NCI-H2107 treated with DMSO at 0.1 percent for 48 hours (cell line): ENCODE measurements around the gene B2M.
"Not testable (repeated sequence)": the region's sequence is repeated elsewhere in the genome, so short reads cannot be mapped to it uniquely, and the experiment has no call there.

Source experiments
- DNase-seq: peaks from one replicate; lab custom pipeline; 2025; ENCODE audit not compliant: unreplicated experiment; lab: John Stamatoyannopoulos, UW

Gene B2M

DNA sequence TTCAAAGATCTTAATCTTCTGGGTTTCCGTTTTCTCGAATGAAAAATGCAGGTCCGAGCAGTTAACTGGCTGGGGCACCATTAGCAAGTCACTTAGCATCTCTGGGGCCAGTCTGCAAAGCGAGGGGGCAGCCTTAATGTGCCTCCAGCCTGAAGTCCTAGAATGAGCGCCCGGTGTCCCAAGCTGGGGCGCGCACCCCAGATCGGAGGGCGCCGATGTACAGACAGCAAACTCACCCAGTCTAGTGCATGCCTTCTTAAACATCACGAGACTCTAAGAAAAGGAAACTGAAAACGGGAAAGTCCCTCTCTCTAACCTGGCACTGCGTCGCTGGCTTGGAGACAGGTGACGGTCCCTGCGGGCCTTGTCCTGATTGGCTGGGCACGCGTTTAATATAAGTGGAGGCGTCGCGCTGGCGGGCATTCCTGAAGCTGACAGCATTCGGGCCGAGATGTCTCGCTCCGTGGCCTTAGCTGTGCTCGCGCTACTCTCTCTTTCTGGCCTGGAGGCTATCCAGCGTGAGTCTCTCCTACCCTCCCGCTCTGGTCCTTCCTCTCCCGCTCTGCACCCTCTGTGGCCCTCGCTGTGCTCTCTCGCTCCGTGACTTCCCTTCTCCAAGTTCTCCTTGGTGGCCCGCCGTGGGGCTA, at the start of gene B2M, which contains the start of gene PATL2:
Gene B2M (plus strand): TSS at position 422 of the 647 bp plus-strand sequence. CDS start 30 bp downstream, at position 452.
Gene PATL2 (minus strand): TSS at position 228 of the 647 bp plus-strand sequence. CDS start 34,833 bp downstream, outside the sequence.
- peak; percentile 75 for DNase-seq

DNA sequence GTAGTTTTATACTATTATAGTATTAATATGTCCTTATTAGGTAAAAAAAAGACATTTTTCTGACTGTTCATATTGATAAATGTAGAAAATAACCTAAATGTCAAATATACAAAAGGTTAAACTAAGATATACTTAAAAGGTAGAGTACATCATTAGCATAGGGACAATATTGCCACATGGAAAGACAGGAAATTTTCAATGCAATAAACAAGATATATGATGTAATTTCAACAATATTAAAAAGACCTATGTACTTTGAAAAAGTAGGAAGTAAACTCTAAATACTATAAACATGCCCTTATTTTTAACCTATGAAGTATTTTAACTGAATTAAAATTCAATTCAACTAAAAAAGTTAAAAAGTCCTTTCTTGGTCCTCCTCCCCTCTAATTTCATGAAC, 49.7 kb upstream of the B2M start:
- DNase-seq = no peak

DNA sequence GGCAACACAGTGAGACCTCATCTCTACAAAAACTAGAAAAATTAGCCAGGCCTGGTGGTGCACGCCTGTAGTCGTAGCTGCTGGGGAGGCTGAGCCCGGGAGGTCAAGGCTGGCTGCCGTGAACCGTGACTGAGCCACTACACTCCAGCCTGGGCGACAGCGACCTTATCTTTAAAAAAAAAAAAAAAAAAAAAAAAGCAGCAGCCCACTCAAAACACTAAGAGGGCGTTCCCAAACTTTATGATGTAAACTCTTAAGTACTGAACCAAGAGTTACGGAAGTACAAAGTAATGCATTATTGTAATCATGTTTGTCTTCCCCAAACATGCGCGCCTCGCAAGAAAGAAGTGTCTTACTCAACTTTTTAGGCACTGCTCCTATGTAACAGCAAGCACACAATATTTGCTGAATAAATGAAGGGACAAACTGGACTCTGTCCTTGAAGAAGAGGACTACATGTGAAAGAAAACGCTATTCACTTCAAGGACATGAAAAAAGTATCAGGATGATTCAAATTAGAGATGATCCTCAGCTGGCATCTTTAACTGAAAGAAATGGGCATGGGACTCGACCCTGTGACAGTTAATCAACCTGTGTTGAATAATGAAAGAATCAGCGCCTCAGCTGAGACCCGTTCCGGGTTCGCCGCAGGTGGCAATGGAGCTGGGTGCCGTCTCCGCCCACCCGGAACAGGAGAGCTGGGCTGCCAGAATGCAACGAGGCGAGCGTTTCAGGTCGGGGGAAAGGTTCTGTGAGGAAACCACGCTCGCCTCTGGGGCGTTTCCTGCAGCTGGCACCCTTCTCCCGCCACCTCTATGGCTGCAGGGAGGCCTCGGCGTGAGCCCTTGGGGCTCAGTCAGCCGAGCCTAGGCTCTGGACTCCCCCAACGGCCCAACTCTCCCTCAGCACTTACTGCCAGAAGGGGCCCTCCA, 48.6 kb upstream of the B2M start:
- DNase-seq = no peak

DNA sequence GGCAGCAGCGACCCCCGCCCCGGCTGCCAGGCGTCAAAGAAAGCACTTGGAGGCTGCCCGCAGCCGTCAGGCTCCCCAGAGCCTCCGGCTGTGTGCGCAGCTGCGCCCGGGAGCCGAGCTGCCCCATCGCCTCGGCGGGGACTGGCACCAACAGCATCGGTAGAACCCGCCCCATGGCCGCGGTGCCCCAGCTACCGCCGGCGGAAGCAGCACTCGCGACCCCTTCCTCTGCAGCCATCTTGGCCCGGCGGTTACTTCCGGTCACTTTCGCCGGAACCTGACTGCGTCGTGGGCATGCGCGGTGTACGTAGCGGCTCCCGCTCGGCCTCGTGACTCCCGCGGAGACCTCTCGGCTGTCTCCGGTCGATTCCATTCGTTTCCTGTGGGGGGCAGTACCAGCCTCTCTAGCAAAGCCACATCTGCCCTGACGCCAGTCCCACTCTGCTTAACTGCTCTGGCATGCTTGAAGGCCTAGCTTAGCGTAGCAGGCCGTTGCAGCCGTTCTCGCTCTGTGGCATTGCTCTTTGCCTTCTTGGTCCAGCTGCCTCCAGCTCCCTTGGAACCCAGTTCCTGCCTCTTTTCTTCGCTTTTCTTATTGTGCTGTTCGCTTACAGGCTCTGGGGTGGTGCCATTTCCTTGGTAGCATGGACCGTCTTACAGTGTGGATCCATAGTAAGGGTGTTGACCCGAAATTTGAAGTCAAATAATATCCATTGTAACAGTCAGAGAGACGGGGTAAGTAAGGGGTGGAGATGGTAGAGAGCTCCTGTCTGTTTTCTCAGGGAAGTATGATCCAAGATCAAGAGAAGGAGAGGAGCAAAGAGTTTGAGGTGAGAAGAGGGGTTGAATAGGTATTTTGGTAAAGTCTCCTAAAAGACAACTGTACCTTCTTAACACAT, 47.7 kb upstream of the B2M start, which contains the start of gene SPG11:
Gene SPG11 (minus strand): TSS at position 253 of the 899 bp plus-strand sequence. CDS start 15 bp downstream, at position 238.
- peak; percentile 86 for DNase-seq

DNA sequence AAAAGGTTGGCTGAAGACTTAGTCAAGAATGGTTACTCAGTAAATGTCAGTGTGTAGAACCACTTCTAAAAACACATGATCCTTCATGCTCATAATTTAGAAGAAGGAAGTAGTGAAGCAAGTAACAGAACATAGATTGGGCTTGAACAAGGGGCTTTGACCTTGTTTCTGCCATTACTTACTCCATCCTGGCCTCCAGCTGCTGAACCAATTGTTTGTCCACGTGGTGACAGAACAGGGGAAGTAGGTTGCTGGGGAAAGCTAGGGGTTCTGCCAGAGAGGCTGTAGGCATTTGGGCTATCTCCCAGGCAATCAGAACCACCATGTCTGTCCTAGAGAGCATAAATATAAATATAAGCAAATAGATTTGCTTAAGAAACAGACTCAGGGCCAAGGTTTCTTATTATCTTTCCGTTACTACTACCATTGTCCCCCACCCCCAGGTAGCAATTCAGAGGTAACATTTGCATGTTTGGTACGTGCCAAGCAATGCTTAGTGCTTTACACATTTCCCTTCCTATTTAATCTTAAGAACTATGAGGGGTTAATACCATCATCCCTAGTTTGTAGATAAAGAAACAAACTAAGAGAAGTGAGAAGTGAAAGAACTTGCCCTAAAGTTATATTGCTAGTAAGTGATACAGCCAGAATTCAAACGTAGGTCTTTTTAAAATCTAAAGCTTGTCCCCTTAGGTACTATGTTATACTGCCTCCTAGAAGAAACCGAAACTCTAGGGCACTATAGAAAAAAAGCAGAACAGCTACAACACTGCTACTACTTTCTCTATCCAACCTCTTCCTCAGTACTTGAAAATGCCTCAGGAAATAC, 44.9 kb upstream of the B2M start:
- DNase-seq = no peak

DNA sequence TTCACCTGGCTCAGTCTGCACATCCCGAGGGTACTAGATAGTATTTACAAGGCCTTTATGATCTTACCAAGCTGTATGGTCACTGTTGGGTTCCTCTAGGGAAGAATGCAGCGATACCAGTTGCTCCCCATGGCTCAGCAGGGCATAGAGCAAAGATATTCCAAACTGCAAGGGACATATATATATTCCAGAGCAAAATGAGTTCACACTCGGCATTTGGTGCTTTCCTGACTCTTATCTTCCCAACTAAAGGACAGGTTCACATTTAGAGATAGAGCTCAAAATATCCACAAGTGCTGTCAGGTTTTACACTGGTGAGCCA, 44.3 kb upstream of the B2M start:
- no peak for DNase-seq

DNA sequence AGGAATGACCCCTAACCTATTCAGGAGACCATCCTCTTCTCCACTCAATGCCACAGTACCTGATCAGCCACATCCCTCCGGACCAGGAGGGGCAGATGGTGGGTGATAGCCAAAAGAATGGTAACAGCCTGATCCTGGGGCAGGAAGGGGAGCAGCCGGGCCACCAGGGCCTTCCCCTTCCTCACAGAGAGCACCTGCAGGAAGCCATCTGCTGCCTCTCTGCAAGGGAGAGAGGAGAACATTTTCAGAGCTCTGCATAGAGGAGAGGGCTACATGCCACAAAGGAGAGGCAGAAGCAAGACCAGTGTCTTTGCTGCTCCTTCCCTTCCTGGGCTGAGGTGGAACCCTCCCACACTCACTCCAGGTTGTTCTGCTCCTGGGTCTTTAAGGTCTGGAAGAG, 42.4 kb upstream of the B2M start:
- no peak for DNase-seq

DNA sequence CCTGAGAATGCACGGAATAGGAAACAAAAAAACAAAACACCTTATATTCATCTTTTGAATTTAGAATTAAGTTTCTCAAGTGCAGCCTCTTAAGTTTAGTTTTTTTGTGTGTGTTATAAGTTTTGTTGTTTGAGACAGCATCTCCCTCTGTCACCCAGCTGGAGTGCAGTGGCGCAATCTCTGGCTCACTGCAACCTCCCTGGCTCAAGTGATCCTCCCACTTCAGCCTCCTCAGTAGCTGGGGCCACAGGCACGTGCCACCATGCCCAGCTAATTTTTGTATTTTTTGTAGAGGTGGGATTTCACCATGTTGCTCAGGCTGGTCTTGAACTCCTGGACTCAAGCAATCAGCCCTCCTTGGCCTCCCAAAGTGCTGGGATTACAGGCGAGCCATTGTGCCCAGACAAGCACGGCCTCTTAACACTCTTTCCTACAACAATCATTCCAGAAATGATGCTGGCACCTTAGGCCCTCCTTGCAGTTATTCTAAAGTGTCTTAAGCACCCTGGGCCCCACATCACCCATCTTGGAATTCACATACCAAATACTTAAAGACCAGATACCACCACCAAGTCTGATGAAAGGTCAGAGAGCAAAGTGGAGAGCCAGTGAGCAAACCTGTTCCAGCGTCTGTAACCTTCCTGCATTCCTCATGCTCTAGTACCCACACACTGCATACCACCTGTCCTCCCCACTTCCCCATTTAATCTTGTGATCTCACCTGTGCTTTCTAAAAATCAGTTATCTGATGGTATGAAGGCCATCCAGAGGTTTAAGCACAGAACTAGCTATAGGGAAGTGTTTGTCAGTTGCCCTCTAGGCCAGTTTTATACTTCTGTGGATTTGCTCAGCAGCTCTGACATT, 41.0 kb upstream of the B2M start:
- DNase-seq = no peak

DNA sequence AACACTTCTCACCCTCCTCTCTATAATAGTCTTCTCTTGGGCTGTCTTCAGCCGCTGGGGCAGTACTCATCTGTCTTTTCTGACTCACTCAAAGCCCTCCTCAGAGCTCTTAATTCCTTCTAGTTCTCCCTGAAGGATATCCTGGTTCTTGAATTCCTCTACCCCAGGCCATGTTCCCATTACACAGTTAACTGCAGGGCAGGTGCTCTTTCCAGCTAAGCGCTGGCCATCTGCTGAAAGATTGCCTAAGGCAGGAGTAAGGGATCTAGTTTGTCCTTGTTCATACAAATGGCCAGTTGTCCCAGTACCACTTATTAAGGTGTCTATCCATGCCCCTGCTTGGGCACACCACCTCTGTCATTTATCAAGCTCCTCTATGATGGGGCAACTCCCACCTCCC, 37.7 kb upstream of the B2M start:
- DNase-seq = no peak

DNA sequence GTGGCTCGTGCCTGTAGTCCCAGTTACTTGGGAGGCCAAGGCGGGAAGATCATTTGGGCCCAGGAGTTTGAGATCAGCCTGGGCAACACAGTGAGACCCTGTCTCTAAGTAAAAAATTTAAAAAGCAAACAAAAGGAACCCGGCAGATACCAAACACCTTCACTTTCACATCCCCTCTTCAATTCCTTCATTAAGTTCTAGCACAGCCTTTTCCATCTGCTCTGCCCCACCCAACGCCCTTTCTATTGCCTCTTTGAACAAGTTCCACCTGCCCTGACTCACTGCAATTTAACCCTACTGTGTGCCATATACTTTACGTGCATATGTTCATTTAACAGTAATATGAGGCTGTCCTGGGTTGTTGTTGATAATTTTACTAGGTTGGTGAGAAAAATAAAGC, 35.4 kb upstream of the B2M start:
- no peak for DNase-seq

DNA sequence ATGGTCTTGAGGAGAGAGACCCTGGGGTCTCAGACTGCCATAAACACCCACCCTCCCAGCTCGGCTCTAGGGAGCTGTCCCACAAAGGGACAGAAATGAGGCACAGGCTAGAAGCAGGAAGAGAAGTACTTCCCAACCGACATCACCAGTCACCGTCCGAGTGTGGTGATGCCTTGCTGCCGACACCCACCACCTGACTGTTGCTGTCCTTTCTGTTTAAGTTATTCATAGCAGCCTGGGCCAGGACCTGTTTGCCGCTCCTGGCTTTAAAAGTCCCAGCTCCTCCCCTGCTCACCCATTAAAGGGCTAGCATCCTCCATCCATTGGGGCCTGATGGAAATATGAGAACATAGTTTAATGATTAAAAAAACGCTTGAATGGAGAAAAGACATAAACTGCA, 34.6 kb upstream of the B2M start:
- DNase-seq = no peak

DNA sequence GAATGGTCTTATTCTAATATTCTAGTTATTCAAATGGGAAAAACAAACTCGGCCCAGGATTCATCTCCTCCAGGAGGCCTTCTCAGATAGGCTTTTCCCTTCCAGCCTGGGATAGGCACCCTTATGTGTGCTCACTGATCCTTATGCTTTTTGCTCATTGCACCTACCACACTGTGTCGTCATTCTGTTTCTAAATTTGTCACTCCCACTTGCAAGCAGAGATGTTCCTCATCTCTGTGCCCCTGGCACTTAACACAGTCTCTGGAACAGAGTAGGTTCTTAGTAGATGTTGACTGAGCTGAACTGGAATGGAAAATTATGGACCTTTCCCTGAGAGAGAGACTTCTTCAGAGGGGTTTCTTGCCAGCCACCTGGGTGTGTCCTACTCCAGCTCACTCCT, 29.1 kb upstream of the B2M start:
- DNase-seq = no peak

DNA sequence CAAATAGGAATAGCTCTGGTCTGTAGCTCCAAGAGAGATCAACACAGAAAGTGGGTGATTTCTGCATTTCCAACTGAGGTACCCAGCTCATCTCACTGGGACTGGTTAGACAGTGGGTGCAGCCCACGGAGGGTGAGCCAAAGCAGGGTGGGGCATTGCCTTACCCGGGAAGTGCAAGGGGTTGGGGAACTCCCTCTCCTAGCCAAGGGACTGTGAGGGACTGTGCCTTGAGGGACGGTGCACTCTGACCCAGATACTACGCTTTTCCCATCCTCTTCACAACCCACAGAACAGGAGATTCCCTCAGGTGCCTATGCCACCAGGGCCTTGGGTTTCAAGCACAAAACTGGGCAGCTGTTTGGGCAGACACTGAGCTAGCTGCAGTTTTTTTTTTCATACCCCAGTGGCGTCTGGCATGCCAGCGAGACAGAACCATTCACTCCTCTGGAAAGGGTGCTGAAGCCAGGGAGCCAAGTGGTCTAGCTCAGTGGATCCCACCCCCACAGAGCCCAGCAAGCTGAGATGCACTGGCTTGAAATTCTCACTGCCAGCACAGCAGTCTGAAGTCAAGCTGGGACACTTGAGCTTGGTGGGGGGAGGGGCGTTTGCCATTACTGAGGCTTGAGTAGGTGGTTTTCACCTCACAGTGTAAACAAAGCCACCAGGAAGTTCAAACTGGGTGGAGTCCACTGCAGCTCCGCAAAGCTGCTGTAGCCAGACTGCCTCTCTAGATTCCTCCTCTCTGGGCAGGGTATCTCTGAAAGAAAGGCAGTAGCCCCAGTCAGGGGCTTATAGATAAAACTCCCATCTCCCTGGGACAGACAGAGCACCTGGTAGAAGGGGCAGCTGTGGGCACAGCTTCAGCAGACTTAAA, 28.3 kb upstream of the B2M start:
- DNase-seq = peak; percentile 45

DNA sequence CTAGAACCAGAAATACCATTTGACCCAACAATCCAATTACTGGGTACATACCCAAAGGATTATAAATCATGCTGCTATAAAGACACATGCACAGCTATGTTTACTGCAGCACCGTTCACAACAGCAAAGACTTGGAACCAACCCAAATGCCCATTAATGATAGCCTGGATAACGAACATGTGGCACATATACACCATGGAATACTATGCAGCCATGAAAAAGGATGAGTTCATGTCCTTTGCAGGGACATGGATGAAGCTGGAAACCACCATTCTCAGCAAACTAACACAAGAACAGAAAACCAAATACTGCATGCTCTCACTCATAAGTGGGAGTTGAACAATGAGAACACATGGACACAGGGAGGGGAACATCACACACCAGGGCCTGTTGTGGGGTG, 22.0 kb upstream of the B2M start:
- not testable (repeated sequence) for DNase-seq

DNA sequence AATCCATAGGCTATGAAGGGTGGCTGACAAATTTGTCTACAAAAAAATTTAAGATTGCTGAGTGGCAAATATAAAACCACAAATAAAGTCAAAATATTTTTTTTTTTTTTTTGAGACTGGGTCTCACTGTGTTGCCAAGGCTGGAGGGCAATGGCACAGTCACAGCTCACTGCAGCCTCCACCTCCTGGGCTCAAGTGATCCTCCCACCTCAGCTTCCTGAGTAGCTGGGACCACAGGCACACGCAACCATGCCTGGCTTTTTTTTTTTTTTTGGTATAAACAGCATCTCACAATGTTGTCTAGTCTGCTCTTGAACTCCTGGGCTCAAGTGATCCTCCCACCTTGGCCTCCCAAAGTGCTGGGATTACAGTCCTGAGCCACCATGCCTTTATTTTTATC, 21.1 kb upstream of the B2M start:
- DNase-seq = not testable (repeated sequence)

DNA sequence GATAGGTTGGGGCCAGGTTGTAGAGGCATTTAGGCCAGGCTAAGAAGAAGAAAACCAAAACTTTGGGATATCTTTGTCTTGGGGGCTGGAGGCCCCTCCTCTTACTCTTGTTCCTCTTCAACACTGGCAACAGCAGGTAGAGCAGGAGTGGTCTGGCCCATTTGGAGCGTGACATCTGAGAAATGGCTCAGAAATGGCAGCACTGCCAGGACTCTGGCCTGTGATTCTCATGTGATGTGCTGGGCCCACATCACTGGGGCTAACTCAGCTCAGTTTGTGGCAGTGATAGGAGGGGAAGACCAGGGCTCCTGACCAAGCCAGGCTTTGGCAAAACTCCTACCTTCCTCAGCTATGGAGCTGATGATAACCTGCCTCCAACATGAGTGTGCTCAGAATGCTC, 18.7 kb upstream of the B2M start:
- no peak for DNase-seq

DNA sequence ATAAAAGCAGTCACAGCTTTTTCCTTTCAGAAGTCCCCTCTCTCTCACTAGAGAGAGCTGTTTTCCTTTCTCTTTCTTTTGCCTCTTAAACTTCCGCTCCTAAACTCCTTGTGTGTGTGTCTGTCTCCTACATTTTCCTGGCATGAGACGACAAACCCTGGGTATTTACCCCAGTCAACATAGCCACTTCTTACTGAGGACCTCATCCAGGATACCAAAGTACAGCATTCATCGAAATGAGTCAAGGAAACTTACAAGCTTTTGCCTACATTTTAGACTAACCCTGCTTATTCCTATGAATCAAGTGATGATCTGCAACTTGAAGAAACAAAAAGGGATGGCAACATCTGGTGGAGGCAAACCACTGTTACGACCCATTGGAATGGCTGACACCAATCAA, 16.9 kb upstream of the B2M start:
- no peak for DNase-seq

DNA sequence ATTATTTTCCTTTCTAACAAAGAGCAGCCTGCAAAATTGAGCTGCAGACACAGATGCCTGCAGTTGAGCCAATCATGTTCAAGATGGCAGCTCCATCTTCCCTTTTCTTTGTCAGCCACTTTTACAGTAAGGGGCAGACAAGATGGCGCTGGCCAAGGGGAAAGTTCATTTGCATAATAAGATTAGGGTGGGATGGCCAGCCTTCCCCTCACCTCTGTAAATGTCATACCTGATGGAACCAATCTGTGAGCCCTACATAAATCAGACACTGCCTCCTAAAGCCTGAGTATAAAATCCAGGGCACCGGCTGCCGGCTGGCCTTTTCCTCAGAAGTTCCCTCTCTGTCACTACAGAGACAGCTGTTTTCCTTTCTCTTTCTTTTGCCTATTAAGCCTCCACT, 16.0 kb upstream of the B2M start:
- no peak for DNase-seq

DNA sequence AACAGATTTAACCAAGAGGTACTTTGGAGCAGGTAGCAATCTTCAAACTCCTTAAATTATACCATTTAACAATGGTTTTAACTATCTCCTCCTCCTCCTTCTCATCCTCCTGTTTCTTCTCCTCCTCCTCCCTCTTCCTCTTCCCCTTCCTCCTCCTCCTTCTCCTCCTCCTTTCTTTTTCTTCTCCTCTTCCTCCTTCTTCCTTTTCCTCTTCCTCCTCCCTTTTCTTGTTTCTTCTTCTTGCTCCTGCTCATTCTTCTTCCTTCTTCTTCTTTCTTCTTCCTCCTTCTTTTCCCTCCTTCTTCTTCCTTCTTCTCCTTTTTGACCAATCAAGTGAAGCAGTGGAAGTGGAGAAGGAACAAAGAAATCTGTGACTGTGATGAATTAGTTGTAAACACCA, 14.3 kb upstream of the B2M start:
- DNase-seq = no peak
